SK-N-MC (cell line): ENCODE data around the gene CHN2.

Source experiments
- DNase-seq: peaks from one replicate; pipeline ENCODE4 v3.0.0-alpha.2; 2011; ENCODE audit warnings: low read depth, low spot score
- H3K27ac ChIP-seq: fragments of 200-600 bp; sonication (generic); 2 replicates; pipeline ENCODE4 v1.5.1; 2016; ENCODE audit warnings: mixed run types
- H3K36me3 ChIP-seq: fragments of 200-600 bp; sonication (generic); 2 replicates; pipeline ENCODE4 v1.6.1; 2017; ENCODE audit warnings: antibody characterized with exemption, low read length, mixed read lengths; ENCODE audit not compliant: insufficient read depth
- H3K4me3 ChIP-seq: fragments of 200-600 bp; sonication (generic); 2 replicates; pipeline ENCODE4 v1.5.1; 2016
- H3K9ac ChIP-seq: fragments of 200-600 bp; sonication (generic); 2 replicates; pipeline ENCODE4 v1.8.0; 2017; ENCODE audit warnings: mixed run types, mixed read lengths; ENCODE audit not compliant: insufficient read length
- H3K9me3 ChIP-seq: fragments of 200-600 bp; sonication (generic); 2 replicates; pipeline ENCODE4 v1.6.1; 2017; ENCODE audit warnings: low read depth, mild to moderate bottlenecking, antibody characterized with exemption, low read length, moderate library complexity, mixed read lengths
- EZH2 ChIP-seq: fragments of 200-600 bp; sonication (generic); IDR thresholded peaks from one replicate; pipeline ENCODE4 v1.6.1; 2017; ENCODE audit warnings: antibody characterized with exemption
- FOXP2 ChIP-seq: optimal IDR thresholded peaks from 2 replicates; pipeline ENCODE3; 2011; ENCODE audit warnings: mild to moderate bottlenecking, moderate library complexity; ENCODE audit not compliant: insufficient read depth; ENCODE audit errors: extremely low read length, control extremely low read depth
- POLR2AphosphoS5 ChIP-seq: IDR thresholded peaks from 2 replicates; pipeline ENCODE4 v1.6.1; 2012; ENCODE audit warnings: mild to moderate bottlenecking, low read depth, low read length, borderline replicate concordance

Gene CHN2

DNA sequence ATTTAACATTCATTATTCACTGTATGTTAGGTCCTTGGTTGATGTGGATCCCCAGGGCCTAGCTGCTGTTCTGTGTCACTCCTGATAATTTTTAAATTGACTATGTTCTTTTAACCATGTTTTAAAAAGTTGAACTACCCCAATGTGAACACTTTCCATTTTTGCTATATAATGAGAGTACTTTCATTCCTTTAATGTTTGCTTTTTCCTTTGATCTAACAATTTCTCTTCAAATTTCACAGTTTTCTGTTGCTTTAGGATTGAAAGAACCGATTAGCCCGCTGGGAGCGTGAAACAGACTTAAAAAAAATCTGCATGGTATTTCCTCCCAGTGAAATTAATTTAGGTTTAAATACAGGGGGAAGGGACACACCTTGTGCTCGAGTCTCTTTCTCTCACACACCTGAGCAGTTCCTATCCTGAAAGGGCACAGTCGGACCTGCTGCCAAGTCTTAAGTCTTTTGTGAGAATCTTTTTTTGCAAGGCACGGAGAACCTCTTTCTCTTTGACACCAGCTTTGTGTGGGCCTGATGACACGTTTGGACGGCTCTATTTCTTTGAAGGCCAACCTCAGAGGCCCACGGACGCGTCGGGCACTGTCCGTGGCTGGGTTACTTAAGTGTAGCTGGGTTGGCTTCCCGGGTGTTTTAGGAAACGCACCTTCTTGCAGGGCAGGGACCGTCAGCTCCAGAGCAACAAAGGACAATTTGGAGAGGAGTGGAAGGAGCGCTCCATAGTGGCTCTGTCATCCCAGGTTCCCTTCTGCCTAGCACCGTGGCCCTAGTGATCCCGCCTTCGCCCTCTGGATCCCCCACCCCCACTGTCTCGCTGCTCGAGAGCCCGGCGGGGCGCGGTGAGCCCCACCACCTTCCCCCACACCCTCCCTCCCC is 1.0 kb upstream of the CHN2 start:
- no peak overlapping the region for H3K27ac ChIP-seq
- no peaks in the 10 kb centered on the region for H3K36me3 ChIP-seq
- DNase-seq: no peak
- TF ChIP-seq EZH2 (no peak), POLR2AphosphoS5 (no peak), FOXP2 (no peak)
- H3K4me3 ChIP-seq: peak overlapping the region; percentile 89
- H3K9ac ChIP-seq: peak overlapping the region; percentile 72
- no peaks in the 10 kb centered on the region for H3K9me3 ChIP-seq

DNA sequence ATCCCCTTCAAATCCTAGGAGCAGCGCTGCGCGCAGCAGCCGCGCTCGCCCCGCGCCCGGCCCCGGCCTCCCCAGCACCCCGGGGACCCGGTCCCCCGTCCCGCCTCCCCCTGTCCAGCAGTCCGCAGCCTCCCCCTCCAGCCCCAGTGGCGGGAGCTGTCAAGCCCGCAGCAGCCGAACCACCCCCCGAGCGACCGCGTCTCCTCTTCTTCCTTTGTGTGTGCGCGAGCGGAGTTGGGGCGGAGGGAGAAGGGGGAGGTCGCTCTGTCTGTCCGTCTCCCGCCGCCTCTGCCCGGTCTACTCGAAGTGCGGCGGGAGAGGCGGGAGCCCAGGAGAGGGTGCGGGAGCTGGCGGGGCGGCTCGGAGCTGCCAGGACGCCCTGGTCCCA is 375 bp upstream of the CHN2 start:
- Histone ChIP-seq H3K9ac (peak overlapping the region; percentile 72), H3K27ac (no peak overlapping the region), H3K36me3 (no peaks in the 10 kb centered on the region), H3K9me3 (no peaks in the 10 kb centered on the region), H3K4me3 (peak overlapping the region; percentile 89)
- DNase-seq: no peak
- TF ChIP-seq EZH2: no peak
- no peak for TF ChIP-seq FOXP2
- TF ChIP-seq POLR2AphosphoS5: no peak

DNA sequence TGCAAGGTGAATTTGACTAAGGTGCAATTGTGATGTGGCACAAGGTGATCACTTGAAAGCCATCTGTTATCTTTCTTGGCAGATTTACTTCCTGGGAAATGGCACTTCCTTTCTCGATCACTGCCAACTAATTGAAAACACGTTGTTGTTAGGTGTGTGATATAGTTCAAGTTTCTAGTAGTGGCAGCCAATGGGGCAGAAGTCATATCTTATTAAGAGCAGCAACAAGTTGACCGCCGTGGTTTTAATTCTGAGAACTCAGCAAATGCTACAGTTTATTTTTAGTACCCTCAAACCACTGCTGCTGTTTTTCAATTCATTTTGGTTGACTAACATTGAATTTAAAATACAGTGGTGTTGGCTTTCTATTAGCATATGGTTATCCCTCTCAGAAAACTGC is 1.6 kb downstream of the CHN2 start:
- H3K9ac ChIP-seq: no peak overlapping the region
- H3K36me3 ChIP-seq: no peaks in the 10 kb centered on the region
- no peaks in the 10 kb centered on the region for H3K9me3 ChIP-seq
- no peak overlapping the region for H3K27ac ChIP-seq
- TF ChIP-seq EZH2 (no peak), POLR2AphosphoS5 (no peak), FOXP2 (no peak)
- H3K4me3 ChIP-seq: peak overlapping the region; percentile 89
- no peak for DNase-seq

DNA sequence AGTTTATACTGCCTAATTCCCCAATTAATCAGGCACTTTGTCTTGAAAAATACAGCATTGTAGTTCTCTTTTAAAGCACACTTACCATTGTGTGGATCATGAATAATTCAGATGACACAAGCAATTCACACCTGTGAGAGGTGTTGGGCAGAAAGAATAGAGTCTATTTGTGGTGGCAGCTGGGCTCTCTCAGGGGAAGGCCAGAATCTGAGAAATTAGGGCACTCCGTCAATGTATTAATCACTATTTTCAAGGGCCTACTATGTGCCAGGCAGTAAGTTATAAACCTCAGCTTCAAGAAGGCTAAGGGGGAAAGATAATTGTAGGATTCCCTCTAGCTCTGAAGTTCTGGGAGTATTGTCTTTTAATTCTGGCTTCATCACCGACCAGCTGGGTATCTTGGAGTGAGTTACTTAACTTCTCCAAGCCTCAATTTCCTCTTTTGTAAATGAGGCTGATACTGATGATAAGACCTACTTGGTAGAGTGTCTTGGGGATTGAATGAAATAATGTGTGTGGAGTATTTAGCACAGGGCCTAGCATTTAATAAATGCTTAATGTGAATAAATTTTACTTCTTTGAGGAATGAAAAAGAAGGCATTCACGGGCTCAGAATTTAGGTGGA is 2.5 kb downstream of the CHN2 start:
- no peak overlapping the region for H3K27ac ChIP-seq
- no peak overlapping the region for H3K4me3 ChIP-seq
- no peaks in the 10 kb centered on the region for H3K36me3 ChIP-seq
- no peak for TF ChIP-seq EZH2
- no peak for TF ChIP-seq POLR2AphosphoS5
- no peak for TF ChIP-seq FOXP2
- no peak for DNase-seq
- H3K9me3 ChIP-seq: no peaks in the 10 kb centered on the region
- H3K9ac ChIP-seq: no peak overlapping the region

DNA sequence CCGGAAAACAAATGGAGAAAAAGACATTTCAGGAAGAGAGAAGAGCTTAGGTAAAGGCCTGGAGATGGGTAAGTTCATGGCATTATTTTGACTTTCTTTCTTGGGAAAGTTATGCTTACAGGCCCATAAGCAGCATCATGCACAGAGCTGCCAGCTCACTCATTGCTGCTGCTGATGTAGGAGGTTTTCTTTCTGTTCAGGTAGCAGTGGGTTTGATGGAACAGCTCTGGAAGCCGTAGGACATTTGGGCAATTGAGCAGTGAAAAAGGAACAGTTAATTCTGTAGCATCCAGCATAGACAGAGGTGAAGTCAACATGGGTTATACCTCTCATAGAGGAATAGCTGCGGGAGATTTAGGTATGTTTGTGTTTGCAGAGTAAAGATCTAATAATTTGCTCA is 3.3 kb downstream of the CHN2 start:
- no peaks in the 10 kb centered on the region for H3K9me3 ChIP-seq
- no peak overlapping the region for H3K9ac ChIP-seq
- no peak for DNase-seq
- H3K27ac ChIP-seq: no peak overlapping the region
- no peaks in the 10 kb centered on the region for H3K36me3 ChIP-seq
- no peak overlapping the region for H3K4me3 ChIP-seq
- TF ChIP-seq POLR2AphosphoS5 (no peak), FOXP2 (no peak), EZH2 (no peak)

DNA sequence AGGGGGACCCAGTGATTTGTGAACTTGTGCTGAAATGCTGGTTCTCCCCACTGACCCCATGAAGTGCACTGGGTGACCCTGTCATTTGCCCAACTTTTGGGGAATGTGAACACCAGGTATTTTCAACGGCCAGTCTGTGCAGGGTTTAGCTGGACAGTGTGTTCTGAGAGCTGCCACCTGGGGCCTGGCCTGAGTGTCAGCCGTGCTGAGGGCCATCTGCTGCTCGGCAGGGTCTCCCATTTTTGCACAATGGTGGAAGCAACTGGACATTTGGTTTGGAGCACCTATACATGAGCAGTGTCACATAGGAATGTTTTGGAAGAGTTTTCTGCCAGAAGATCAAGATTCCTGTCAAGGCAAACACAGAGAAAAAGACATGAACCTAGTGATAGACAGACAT is 5.2 kb downstream of the CHN2 start:
- Histone ChIP-seq H3K36me3 (no peaks in the 10 kb centered on the region), H3K4me3 (no peak overlapping the region), H3K9ac (no peak overlapping the region), H3K27ac (no peak overlapping the region), H3K9me3 (no peaks in the 10 kb centered on the region)
- DNase-seq: no peak
- TF ChIP-seq POLR2AphosphoS5 (no peak), EZH2 (no peak), FOXP2 (no peak)

DNA sequence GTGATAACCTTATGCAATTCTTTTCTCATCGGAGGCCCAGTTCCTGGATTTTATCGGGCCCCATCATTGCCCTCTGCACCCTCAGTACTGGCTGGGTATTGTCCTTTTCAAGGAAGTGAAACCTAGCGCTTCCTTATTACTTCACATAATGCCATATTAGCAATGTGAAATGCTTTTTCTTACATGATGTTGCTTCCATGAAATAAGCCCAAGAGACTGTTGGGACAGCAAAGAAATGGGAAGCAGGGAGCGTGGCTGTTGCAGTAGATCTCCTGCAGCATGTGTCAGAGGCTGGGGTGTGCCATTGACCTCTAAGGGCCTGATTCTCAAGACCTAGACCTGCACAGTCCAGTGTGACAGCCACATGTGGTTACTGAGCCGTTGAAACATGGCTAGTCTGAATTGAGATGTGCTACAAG is 8.1 kb downstream of the CHN2 start:
- Histone ChIP-seq H3K9ac (no peak overlapping the region), H3K4me3 (no peak overlapping the region), H3K27ac (no peak overlapping the region), H3K36me3 (no peaks in the 10 kb centered on the region), H3K9me3 (no peaks in the 10 kb centered on the region)
- no peak for DNase-seq
- TF ChIP-seq FOXP2 (no peak), EZH2 (no peak), POLR2AphosphoS5 (no peak)

DNA sequence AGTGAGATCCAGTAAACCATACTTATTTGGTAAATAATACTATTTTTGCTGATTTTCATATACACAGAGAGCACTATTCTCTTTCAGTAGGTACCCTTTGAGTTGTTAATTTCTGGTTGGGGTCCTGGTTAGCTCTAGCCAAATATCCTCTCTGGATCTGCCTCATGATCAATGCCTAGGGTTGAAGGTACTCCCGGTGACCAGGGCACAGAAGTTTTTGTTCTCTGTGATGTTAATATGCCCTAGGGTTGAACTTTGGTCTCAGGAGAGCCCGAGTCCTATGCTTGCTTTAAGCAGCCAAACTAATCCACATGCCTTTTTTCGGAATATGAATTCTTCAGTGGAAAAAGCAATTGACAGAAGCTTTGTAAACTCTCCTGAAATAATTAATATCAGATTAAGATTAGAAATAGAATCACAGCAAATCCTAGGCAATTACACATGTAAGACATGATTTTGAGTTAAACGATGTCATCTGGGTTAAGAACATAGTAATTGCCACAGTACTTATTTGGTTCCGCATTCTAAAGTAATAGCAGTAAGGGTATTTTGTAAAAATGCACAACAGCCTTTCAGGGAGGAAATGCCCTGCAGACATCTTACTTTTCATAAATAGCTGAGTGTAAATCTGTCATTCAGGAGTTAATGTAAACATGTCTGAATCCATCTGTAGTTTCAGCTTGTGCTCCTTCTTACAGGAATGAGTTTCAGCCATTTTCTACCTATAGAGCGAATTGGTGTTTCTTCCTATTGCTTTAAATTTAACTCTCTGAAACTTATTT is 10.1 kb downstream of the CHN2 start:
- H3K9me3 ChIP-seq: no peaks in the 10 kb centered on the region
- no peak overlapping the region for H3K9ac ChIP-seq
- 0 out of 2 replicates have a peak, but pooled peaks cover 3% of the 10 kb centered on the region for H3K36me3 ChIP-seq
- H3K27ac ChIP-seq: no peak overlapping the region
- peak overlapping the region; percentile 45 for H3K4me3 ChIP-seq
- TF ChIP-seq FOXP2 (no peak), POLR2AphosphoS5 (peak; percentile 52; the same call in 1 of the 2 replicates)
- peak; percentile 75 for DNase-seq
